NCI-H524 treated with DMSO at 0.1 percent for 48 hours (cell line): ENCODE measurements around the gene MYRFL.
A peak's percentile ranks its signal among the peaks of the same experiment; 100 is the strongest.

Experiments used
- DNase-seq: peaks from one replicate; lab custom pipeline; 2025; lab: John Stamatoyannopoulos, UW

The MYRFL gene

GRCh38 chr12:69898236-69898635, 73.2 kb downstream of the MYRFL start:
- DNase-seq, result no peak

GRCh38 chr12:69900720-69901131, 75.7 kb downstream of the MYRFL start:
- peak; percentile 42 for DNase-seq

GRCh38 chr12:69901221-69901905, 76.3 kb downstream of the MYRFL start:
- DNase-seq, result peak; percentile 51

- no peak for DNase-seq
These were observed 78.5 kb downstream of the MYRFL start for GRCh38 chr12:69903548-69903947.

GRCh38 chr12:69904777-69905176, 79.8 kb downstream of the MYRFL start:
- DNase-seq, result no peak

GRCh38 chr12:69905801-69906200, 80.8 kb downstream of the MYRFL start:
- no peak for DNase-seq

GRCh38 chr12:69906411-69907216, 81.6 kb downstream of the MYRFL start:
- DNase-seq, result no peak

- DNase-seq, result no peak
These were observed 83.2 kb downstream of the MYRFL start for GRCh38 chr12:69908203-69908602.

GRCh38 chr12:69910694-69911093, 85.7 kb downstream of the MYRFL start:
- DNase-seq, result no peak

GRCh38 chr12:69913526-69913925, 88.5 kb downstream of the MYRFL start:
- DNase-seq, result no peak

- no peak for DNase-seq
These were observed 90.9 kb downstream of the MYRFL start for GRCh38 chr12:69915964-69916363.

GRCh38 chr12:69916544-69917235, 91.7 kb downstream of the MYRFL start:
- no peak for DNase-seq

- DNase-seq, result no peak
These were observed 93.3 kb downstream of the MYRFL start for GRCh38 chr12:69918287-69918686.

GRCh38 chr12:69919495-69919894, 94.5 kb downstream of the MYRFL start:
- no peak for DNase-seq

GRCh38 chr12:69921831-69922230, 96.8 kb downstream of the MYRFL start:
- DNase-seq, result no peak

GRCh38 chr12:69922999-69923398, 98.0 kb downstream of the MYRFL start:
- no peak for DNase-seq

- DNase-seq, result no peak
These were observed 100.3 kb downstream of the MYRFL start for GRCh38 chr12:69925291-69925690.

- DNase-seq, result no peak
These were observed 102.1 kb downstream of the MYRFL start for GRCh38 chr12:69927164-69927563.

GRCh38 chr12:69929125-69929524, 104.1 kb downstream of the MYRFL start:
- DNase-seq, result no peak

GRCh38 chr12:69929531-69929930, 104.5 kb downstream of the MYRFL start:
- no peak for DNase-seq

GRCh38 chr12:69931569-69931968, 106.5 kb downstream of the MYRFL start:
- no peak for DNase-seq

- no peak for DNase-seq
These were observed 107.1 kb downstream of the MYRFL start for GRCh38 chr12:69932154-69932553.
